T-helper 22 cell (primary cell): ENCODE data around the gene BICRA.
A peak's percentile ranks its signal among the peaks of the same experiment; 100 is the strongest.
"Not testable (repeated sequence)": the region's sequence is repeated elsewhere in the genome, so short reads cannot be mapped to it uniquely, and the experiment has no call there.

Experiments used
- DNase-seq: peaks from one replicate; pipeline ENCODE4 v3.0.0-alpha.2; 2020; ENCODE audit warnings: low read depth

Gene BICRA

GRCh38 chr19:47694466-47695273 is 85.7 kb downstream of the BICRA start:
- no peak for DNase-seq

GRCh38 chr19:47695533-47696262 is 86.8 kb downstream of the BICRA start:
- DNase-seq: no peak

GRCh38 chr19:47696635-47697034 is 87.7 kb downstream of the BICRA start:
- DNase-seq: no peak

- no peak for DNase-seq
Observed at GRCh38 chr19:47697863-47698609, 89.1 kb downstream of the BICRA start.

- no peak for DNase-seq
Observed at GRCh38 chr19:47698631-47699359, 89.9 kb downstream of the BICRA start.

GRCh38 chr19:47699360-47699917 is 90.5 kb downstream of the BICRA start:
- DNase-seq: no peak

GRCh38 chr19:47700934-47701716 is 92.2 kb downstream of the BICRA start:
- DNase-seq: no peak

- no peak for DNase-seq
Observed at GRCh38 chr19:47701717-47702552, 93.0 kb downstream of the BICRA start.

- no peak for DNase-seq
Observed at GRCh38 chr19:47702671-47703070, 93.7 kb downstream of the BICRA start.

- no peak for DNase-seq
Observed at GRCh38 chr19:47703301-47703700, 94.4 kb downstream of the BICRA start.

- no peak for DNase-seq
Observed at GRCh38 chr19:47704024-47704423, 95.1 kb downstream of the BICRA start.

GRCh38 chr19:47704656-47705055 is 95.7 kb downstream of the BICRA start:
- no peak for DNase-seq

- peak; percentile 32 for DNase-seq
Observed at GRCh38 chr19:47707135-47707925, 98.4 kb downstream of the BICRA start.

- no peak for DNase-seq
Observed at GRCh38 chr19:47711652-47712242, 102.8 kb downstream of the BICRA start.

- no peak for DNase-seq
Observed at GRCh38 chr19:47713046-47714021, 104.4 kb downstream of the BICRA start, which contains the start of gene EHD2. Gene EHD2 (plus strand): TSS chr19:47713422. CDS start chr19:47716613, 3,191 bp downstream.

- DNase-seq: no peak
Observed at GRCh38 chr19:47714339-47714738, 105.4 kb downstream of the BICRA start.

- DNase-seq: not testable (repeated sequence)
Observed at GRCh38 chr19:47714855-47715254, 105.9 kb downstream of the BICRA start.
